Body of pancreas (tissue), 4 donors: ENCODE data around the gene BMAL1. TPM values are rescaled to one million over a fixed set of nuclear protein-coding genes. Genes with fewer than 3 reads are reported as not detected.

ENCODE experiments used
- ATAC-seq: fragments of 150-250 bp; one replicate; pipeline ENCODE4 v1.9.1; 2016
- DNase-seq, 4 donors: peaks; one replicate each; pipeline ENCODE4 v3.0.0-alpha.2; 2019
- H3K27ac ChIP-seq, 4 donors: fragments of 200-600 bp; sonication (generic); 1 replicate in 3 of 4; 2 replicates in 1 of 4; pipeline versions ENCODE4 v1.5.1 to v1.6.1; 2016 to 2019; ENCODE audit warnings: mild to moderate bottlenecking in 1 of 4, mixed read lengths in 1 of 4, moderate library complexity in 1 of 4
- H3K27me3 ChIP-seq, 2 donors: fragments of 200-600 bp; sonication (generic); one replicate each; pipeline ENCODE4 v1.6.0; 2016; ENCODE audit warnings: mild to moderate bottlenecking in 1 of 2
- H3K36me3 ChIP-seq, 2 donors: fragments of 200-600 bp; sonication (generic); replicated peaks in 1 of 2; 2 replicates each; pipeline ENCODE4 v1.5.1; 2016; ENCODE audit warnings: low read depth in 2 of 2; ENCODE audit not compliant: insufficient read depth in 1 of 2
- H3K4me1 ChIP-seq: fragments of 200-600 bp; sonication (generic); one replicate; pipeline ENCODE4 v1.6.0; 2016
- H3K4me3 ChIP-seq, 2 donors: fragments of 200-600 bp; sonication (generic); 1 replicate in 1 of 2; 2 replicates in 1 of 2; pipeline ENCODE4 v1.5.1; 2016 to 2019
- H3K9me3 ChIP-seq, 3 donors: fragments of 200-600 bp; sonication (generic); 1 replicate in 2 of 3; 2 replicates in 1 of 3; pipeline ENCODE4 v1.5.1; 2016
- POLR2A ChIP-seq, 3 donors: fragments of 450-650 bp; IDR thresholded peaks; one replicate each; pipeline ENCODE4 v1.6.1; 2016; ENCODE audit warnings: antibody characterized with exemption in 3 of 3, mild to moderate bottlenecking in 2 of 3
- WGBS, 2 donors: methylation state at CpG; one replicate each; pipeline ENCODE4 v1.1.5; 2017; 5-methylcytosine and 5-hydroxymethylcytosine counted together
- intact Hi-C: fragments of 100-400 bp; cut with DNase I; formaldehyde crosslinking; loops from one replicate; pipeline ENCODE4 v1.15.1; 2023
- total RNA-seq, 2 donors: library from RNA; depleted of rRNA; stranded (reverse); fragments of >200 nt; gene quantifications; one replicate each; pipeline ENCODE4 v1.1.0, GENCODE V29; 2016
- TF ChIP-seq, protein P1 (sequence below), 7 experiments: fragments of 450-650 bp in 4 of 7; fragments of 200-600 bp in 3 of 7; sonication (generic) in 3 of 7; IDR thresholded peaks; one replicate each; pipeline ENCODE4 v1.5.1; 2016 to 2019; ENCODE audit warnings: antibody characterized with exemption in 7 of 7

Gene BMAL1
- total RNA-seq, 2 donors from 2014 or later, result 19.5 to 35.3 TPM

DNA sequence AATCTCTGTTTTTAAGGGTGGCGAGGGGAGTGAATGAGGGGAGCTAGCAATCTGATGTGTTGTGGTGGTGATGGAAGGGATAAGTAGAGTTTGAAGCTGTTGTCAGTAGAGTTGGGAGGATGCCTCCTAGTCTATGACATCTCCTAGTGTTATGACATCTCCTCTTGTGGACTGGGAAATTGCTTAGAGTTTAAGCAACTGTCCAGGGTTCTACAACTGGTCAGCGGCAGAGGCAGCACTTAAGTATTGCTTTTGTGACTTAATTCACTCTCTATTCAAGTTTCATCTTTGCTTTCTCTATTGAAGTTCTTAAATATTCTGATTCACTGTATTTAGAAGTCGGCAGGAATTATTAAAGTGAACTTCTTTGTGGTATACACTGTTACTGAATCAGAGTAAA lies 13.8 kb downstream of the BMAL1 start:
- no peak for ATAC-seq
- Histone ChIP-seq H3K36me3 (no peaks in the 10 kb centered on the region), H3K4me1 (peaks cover 16% of the 10 kb centered on the region), H3K27ac (no peak overlapping the region), H3K4me3 (no peak overlapping the region), H3K27me3 (no peaks in the 10 kb centered on the region), H3K9me3 (no peaks in the 10 kb centered on the region)
- no peak for DNase-seq
- WGBS, 2 donors, result 94 to 96% methylated on average over 3 of the region's 3 CpGs
- no peak for TF ChIP-seq POLR2A (IDR thresholded peaks at IDR 0.05)
- TF ChIP-seq, protein P1, sequence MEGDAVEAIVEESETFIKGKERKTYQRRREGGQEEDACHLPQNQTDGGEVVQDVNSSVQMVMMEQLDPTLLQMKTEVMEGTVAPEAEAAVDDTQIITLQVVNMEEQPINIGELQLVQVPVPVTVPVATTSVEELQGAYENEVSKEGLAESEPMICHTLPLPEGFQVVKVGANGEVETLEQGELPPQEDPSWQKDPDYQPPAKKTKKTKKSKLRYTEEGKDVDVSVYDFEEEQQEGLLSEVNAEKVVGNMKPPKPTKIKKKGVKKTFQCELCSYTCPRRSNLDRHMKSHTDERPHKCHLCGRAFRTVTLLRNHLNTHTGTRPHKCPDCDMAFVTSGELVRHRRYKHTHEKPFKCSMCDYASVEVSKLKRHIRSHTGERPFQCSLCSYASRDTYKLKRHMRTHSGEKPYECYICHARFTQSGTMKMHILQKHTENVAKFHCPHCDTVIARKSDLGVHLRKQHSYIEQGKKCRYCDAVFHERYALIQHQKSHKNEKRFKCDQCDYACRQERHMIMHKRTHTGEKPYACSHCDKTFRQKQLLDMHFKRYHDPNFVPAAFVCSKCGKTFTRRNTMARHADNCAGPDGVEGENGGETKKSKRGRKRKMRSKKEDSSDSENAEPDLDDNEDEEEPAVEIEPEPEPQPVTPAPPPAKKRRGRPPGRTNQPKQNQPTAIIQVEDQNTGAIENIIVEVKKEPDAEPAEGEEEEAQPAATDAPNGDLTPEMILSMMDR (IDR thresholded peaks at IDR 0.05), result no peak
- intact Hi-C loops, result no loop called here

DNA sequence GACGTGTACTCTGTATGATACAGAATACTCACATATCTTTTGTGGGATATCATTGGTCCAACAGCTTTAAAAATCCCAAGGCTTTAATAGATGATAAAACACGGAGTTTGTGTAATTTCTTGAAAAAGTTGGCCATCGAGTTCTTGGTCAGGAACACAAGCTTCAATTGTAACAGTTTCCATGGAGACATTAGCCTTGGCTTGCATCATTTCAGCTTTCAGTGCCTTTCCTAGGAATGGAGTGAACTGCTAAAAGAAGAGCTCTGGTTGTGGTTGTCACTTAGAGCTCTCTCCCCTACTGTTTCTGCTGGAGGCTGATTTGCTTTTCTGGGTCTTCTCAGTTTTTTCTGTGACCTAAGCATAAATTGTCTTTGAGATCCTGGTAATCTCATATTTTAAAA lies 14.2 kb downstream of the BMAL1 start:
- 29 to 47% methylated on average over 3 of the region's 3 CpGs for WGBS, 2 donors
- intact Hi-C loops, result no loop called here
- TF ChIP-seq, protein P1 (IDR thresholded peaks at IDR 0.05), result no peak
- TF ChIP-seq POLR2A (IDR thresholded peaks at IDR 0.05), result no peak
- Histone ChIP-seq H3K4me1 (peaks cover 16% of the 10 kb centered on the region), H3K4me3 (no peak overlapping the region), H3K27me3 (no peaks in the 10 kb centered on the region), H3K27ac (no peak overlapping the region), H3K36me3 (no peaks in the 10 kb centered on the region), H3K9me3 (no peaks in the 10 kb centered on the region)
- ATAC-seq (no peak), DNase-seq (no peak)

DNA sequence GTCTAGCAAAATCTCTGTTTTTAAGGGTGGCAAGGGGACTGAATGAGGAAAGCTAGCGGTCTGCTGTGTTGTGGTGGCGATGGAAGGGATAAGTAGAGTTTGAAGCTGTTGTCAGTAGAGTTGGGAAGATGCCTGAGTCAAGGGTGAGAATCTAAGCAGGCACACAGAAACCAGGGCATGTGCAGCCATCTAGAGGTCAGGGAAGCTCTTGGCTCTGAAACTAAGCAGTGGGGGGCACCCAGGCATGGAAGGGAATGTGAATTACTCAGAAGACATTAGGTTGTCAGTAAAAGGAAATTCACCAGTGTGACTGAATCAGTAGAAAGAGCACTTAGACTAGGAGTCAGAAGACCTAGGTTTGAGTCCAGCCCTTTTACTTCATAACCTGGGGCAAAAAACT lies 15.4 kb downstream of the BMAL1 start:
- no peak overlapping the region for H3K4me3 ChIP-seq
- no peaks in the 10 kb centered on the region for H3K36me3 ChIP-seq
- ATAC-seq (no peak), DNase-seq (no peak)
- H3K9me3 ChIP-seq, result no peaks in the 10 kb centered on the region
- 95 to 100% methylated on average over 2 of the region's 2 CpGs for WGBS, 2 donors
- no peak for TF ChIP-seq POLR2A (IDR thresholded peaks at IDR 0.05)
- TF ChIP-seq, protein P1 (IDR thresholded peaks at IDR 0.05), result no peak
- H3K27me3 ChIP-seq, result no peaks in the 10 kb centered on the region
- intact Hi-C loops, result no loop called here
- peaks cover 23% of the 10 kb centered on the region for H3K4me1 ChIP-seq
- H3K27ac ChIP-seq, result no peak overlapping the region

DNA sequence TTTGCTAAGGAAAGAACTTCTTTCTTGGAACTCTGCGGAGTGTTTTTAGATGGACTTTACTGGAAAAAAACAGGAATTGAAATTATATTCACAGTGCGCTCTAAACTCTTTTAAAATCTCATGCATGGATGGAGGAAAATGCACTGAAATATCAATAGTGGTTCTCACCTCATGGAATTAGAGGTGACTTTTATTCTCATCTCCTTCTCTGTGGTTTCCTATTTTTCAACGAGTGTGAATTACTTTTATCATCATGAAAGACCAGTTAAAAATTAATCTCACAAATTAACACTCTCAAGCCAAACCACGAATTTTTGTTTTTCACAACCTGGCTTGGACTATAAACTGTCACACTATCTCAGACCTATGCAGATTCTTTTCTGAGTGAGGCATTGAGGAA lies 16.6 kb downstream of the BMAL1 start:
- 50 to 51% methylated on average over 4 of the region's 4 CpGs for WGBS, 2 donors
- H3K36me3 ChIP-seq, result no peaks in the 10 kb centered on the region
- no peaks in the 10 kb centered on the region for H3K27me3 ChIP-seq
- peaks cover 25% of the 10 kb centered on the region for H3K4me1 ChIP-seq
- H3K4me3 ChIP-seq, result no peak overlapping the region
- no peaks in the 10 kb centered on the region for H3K9me3 ChIP-seq
- intact Hi-C loops, result no loop called here
- TF ChIP-seq, protein P1 (IDR thresholded peaks at IDR 0.05), result no peak
- no peak for TF ChIP-seq POLR2A (IDR thresholded peaks at IDR 0.05)
- H3K27ac ChIP-seq, result no peak overlapping the region
- DNase-seq, result no peak
- ATAC-seq, result no peak

DNA sequence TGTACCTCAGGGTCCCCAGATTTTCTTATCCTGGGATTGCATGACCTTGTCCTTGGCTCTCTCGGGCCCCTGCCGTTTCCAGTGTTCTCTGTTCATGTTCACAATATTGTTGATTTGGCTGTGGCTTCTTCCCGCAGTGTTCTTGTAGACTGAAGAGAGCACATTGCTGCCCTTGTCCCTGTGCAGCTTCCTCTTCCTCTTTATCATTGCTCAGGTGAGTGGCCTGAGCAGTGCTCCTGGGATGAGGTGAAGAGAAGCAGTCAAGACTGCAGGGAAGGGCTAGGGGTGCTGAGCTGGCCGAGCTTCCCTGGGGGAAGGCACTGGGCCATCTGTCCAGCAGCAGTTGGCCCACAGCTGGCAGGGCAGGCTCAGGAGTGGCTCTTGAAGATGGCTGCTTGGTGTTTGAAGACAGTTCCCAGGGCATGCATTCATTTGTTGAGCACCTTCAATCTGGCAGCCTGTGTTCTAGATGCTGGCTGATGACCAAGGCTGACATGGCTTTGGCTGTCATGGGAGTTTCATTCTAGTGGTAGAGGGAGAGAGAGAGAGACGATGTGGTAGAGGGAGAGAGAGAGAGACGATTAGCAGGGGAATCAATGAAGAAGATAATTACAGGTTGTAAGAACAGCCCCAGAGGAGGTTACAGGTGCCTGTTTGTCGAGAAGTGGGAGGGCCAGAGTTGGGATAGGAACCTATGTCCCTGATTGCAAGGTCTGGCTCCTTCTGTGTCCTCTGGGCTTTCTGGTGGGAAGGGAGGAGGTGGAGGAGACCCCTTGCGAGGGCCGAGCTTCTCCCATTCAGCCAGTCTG lies 17.4 kb downstream of the BMAL1 start:
- no peaks in the 10 kb centered on the region for H3K9me3 ChIP-seq
- no peaks in the 10 kb centered on the region for H3K36me3 ChIP-seq
- 57 to 58% methylated on average over 8 to 9 of the region's 9 CpGs for WGBS, 2 donors
- no peak for ATAC-seq
- H3K27ac ChIP-seq, result no peak overlapping the region
- no peak overlapping the region for H3K4me3 ChIP-seq
- H3K27me3 ChIP-seq, result no peaks in the 10 kb centered on the region
- peaks cover 26% of the 10 kb centered on the region for H3K4me1 ChIP-seq
- no peak for TF ChIP-seq POLR2A (IDR thresholded peaks at IDR 0.05)
- TF ChIP-seq, protein P1 (IDR thresholded peaks at IDR 0.05), result no peak
- DNase-seq, result no peak
- intact Hi-C loops, result no loop called here
